SW480 (cell line): Measurements from ENCODE around the gene FA2H.
A peak's percentile ranks its signal among the peaks of the same experiment; 100 is the strongest.
"Not testable (repeated sequence)": the region's sequence is repeated elsewhere in the genome, so short reads cannot be mapped to it uniquely, and the experiment has no call there.

ENCODE experiments used
- DNase-seq: peaks from one replicate; pipeline ENCODE4 v3.0.0-alpha.2; 2016; ENCODE audit warnings: low spot score

FA2H gene

DNA sequence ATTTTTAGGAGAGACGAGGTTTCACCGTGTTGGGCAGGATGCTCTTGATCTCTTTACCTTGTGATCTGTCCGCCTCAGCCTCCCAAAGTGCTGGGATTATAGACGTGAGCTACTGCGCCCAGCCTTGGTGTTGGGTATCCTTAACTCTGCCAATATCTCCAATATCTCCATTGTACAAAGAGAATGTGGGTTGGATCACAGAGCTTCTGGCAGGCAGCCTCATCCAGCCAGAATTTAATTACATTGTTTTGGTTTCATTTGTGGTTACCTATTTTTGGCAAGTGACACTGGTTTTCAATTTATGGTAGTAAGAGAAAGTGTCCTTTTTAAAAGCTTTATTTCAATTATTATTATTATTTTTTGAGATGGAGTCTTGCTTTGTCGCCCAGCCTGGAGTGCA is 93.9 kb downstream of the FA2H start:
- DNase-seq, result no peak

DNA sequence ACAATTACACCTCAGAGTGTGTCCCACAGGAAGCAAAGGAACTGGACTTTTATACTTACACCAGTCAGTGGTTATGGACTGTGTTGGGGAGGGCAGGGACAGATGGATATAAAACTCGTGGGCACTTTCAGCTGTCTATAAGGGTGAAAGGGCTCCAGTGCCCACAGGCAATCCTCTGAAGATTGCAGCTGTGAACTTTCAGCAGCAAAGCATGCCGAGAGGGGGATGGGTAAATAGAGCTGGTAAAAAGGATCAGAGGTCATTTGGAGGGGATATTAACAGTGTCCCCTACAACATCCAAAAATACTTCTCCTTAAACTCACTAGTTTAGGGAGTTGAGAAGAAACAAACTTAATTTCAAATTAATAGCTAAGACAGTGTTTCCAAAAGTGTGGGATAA is 94.6 kb downstream of the FA2H start:
- DNase-seq, result no peak

DNA sequence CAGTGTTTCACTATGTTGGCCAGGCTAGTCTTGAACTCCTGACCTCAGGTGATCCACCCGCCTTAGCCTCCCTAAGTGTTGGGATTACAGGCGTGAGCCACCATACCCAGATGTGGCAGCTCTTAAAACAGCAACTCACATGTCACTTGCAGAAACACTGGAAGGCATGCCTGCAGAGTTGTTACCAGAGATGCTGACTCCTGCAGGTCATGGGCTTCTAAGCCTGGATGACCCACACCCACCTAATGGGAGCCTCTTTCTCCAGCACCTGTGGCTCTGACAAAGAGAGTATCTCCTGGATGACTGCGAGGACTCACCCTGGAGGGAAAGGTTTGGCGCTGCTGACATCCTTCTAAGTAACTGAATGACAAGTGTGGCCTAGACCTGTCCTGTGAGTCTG is 96.8 kb downstream of the FA2H start:
- no peak for DNase-seq

- no peak for DNase-seq
Observed at GRCh38 chr16:74673876-74674275, 100.7 kb downstream of the FA2H start.

DNA sequence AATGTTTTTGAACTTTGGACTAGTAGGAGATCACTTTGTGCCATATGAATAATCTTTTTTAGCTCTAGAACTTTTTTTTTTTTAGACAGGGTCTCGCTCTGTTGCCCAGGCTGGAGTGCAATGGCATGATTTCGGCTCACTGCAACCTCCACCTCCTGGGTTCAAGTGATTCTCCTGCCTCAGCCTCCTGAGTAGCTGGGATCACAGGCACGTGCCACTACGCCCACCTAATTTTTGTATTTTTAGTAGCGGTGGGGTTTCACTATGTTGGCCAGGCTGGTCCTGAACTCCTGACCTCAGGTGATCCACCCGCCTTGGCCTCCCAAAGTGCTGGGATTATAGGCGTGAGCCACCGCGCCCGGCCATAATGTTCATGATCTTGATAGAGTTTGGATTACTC is 105.7 kb downstream of the FA2H start:
- DNase-seq, result not testable (repeated sequence)

DNA sequence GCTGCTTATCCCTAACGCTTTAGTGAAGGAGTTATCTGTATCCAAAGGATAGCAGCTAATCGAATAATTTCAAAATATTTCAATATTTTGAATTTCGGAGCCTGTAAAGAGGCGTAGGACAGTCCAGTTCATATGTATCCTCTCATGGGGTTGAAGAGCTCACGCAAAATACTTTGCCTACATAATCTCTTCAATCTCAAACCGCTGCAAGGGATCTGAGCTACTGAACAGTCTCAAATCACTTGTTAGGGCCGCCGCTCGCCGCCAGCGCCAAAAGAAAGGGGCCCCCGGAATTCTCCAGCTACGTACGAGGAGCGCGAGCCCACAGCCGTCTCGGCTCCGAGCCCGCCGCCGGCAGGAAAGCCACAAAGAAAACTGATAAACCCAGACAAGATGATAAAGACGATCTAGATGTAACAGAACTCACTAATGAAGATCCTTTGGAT is 107.3 kb downstream of the FA2H start:
- DNase-seq, result peak; percentile 31

DNA sequence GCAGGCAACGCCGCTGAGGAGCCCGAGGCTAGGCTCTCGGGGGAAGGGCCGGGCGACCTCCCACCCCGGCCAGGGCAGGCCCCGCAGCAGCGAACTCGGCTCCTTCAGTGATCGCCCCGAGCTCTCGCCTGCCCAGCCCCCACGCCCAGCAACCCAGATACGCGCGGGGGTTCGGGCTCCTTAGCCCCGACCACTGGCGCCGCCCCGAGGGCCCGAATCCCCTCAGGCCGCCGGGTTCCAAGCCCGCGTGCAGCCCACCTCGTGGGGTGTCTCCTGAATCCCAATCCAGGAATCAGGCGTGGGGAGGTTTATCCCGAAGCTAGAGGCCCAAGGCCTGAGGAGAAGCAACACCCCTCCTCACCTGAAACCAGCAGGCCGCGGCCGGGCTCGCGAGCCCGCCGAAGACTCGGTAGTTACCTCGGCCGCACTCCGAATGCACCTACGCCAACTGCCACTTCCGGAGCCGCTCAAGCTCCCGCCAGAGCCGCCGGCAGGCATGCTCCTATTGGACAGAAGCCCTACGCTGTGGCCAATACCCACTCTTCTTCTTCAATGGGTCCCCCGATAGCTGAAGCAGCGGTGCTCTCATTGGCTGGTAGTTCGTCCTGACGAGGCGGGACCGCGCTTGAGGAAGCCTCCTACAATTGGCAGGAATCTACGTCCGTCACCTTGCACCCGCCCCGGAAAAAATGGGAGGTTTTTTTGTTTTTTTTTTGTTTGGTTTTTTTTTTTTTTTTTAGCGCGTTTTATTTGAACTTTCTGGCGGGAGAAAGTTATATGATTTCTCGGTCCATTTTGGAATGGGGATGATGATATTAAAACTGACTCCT is 108.0 kb downstream of the FA2H start, which contains the start of gene RFWD3:
Gene RFWD3 (minus strand): TSS at position 453 of the 830 bp plus-strand sequence. CDS start 5,428 bp downstream, outside the sequence.
- DNase-seq, result peak; percentile 99

- DNase-seq, result no peak
Observed at GRCh38 chr16:74666010-74666421, 108.6 kb downstream of the FA2H start.
